HepG2 (cell line): ENCODE data around the gene CHPF. TPM values are rescaled to one million over a fixed set of nuclear protein-coding genes. Genes with fewer than 3 reads are reported as not detected.

Source experiments
- ATM ChIP-seq: fragments of 450-650 bp; IDR thresholded peaks from 2 replicates; pipeline ENCODE4 v1.7.1; 2017; ENCODE audit warnings: mild to moderate bottlenecking, borderline replicate concordance
- EEA1 ChIP-seq: sonication (generic); formaldehyde crosslinking; IDR thresholded peaks from 2 replicates; pipeline ENCODE4 v1.5.1; 2020; ENCODE audit warnings: mild to moderate bottlenecking, missing genetic modification reagents, borderline replicate concordance
- FOXP4 ChIP-seq: sonication (generic); formaldehyde crosslinking; IDR thresholded peaks from 2 replicates; pipeline ENCODE4 v1.4.0; 2020; ENCODE audit warnings: missing genetic modification reagents
- HDAC6 ChIP-seq: fragments of 200-600 bp; sonication (generic); IDR thresholded peaks from 2 replicates; pipeline ENCODE4 v1.7.0; 2017; ENCODE audit warnings: mild to moderate bottlenecking, antibody characterized with exemption, low read length, low read depth
- HMGXB4 ChIP-seq, 2 experiments: sonication (generic) in 1 of 2; formaldehyde crosslinking in 1 of 2; IDR thresholded peaks; 2 replicates each; pipeline versions ENCODE4 v1.4.0 to v1.6.1; 2018 to 2020; ENCODE audit warnings: missing genetic modification reagents in 2 of 2, borderline replicate concordance in 1 of 2, low read depth in 1 of 2, mild to moderate bottlenecking in 1 of 2, missing biosample characterization in 1 of 2
- MAFG ChIP-seq: sonication (generic); formaldehyde crosslinking; IDR thresholded peaks from 2 replicates; pipeline ENCODE4 v1.5.1; 2020; ENCODE audit warnings: mild to moderate bottlenecking, missing genetic modification reagents
- REST ChIP-seq, 2 experiments: IDR thresholded peaks; 2 replicates each; pipeline ENCODE4 v1.6.1; 2011 to 2012; ENCODE audit warnings: low read length in 2 of 2, borderline replicate concordance in 1 of 2, low read depth in 1 of 2, mild to moderate bottlenecking in 1 of 2, moderate library complexity in 1 of 2
- ZBTB2 ChIP-seq: sonication (generic); formaldehyde crosslinking; IDR thresholded peaks from 2 replicates; pipeline ENCODE4 v1.8.0; 2022; ENCODE audit warnings: low read depth, missing genetic modification reagents
- ZBTB25 ChIP-seq: IDR thresholded peaks from 2 replicates; pipeline ENCODE4 v1.6.1; 2018; ENCODE audit warnings: missing genetic modification reagents
- ZNF281 ChIP-seq: sonication (generic); formaldehyde crosslinking; IDR thresholded peaks from 2 replicates; pipeline ENCODE4 v1.4.0; 2020; ENCODE audit warnings: missing genetic modification reagents, borderline replicate concordance
- ZNF7 ChIP-seq: IDR thresholded peaks from 2 replicates; pipeline ENCODE4 v1.6.1; 2016; ENCODE audit warnings: missing biosample characterization, missing genetic modification reagents
- ZNF776 ChIP-seq: sonication (generic); formaldehyde crosslinking; IDR thresholded peaks from 2 replicates; pipeline ENCODE4 v1.4.0; 2020; ENCODE audit warnings: mild to moderate bottlenecking, missing genetic modification reagents
- polyA plus RNA-seq, 8 experiments: library from polyadenylated mRNA; depleted of rRNA in 3 of 8; stranded (reverse) in 7 of 8; unstranded in 1 of 8; fragments of >200 nt; fragmentation: Illumina TruSeq in 4 of 8; extraction: Trizol in 4 of 8; gene quantifications; 2 replicates each; pipeline versions ENCODE4 v1.2.1 to v1.2.3, GENCODE V29; 2011 to 2016; ENCODE audit warnings: low read depth in 4 of 8, missing spikeins in 1 of 8, mixed read lengths in 1 of 8; ENCODE audit not compliant: insufficient read depth in 1 of 8
- total RNA-seq, 5 experiments: library from RNA; depleted of rRNA; stranded (reverse); fragments of >200 nt; fragmentation: Illumina TruSeq; extraction: Trizol; gene quantifications; 2 replicates each; pipeline ENCODE4 v1.2.3, GENCODE V29; 2016; ENCODE audit warnings: low read depth in 1 of 5

The CHPF gene
- total and polyA plus RNA-seq, 2 of the 13 experiments (the other 11 are each of a cell fraction or from before 2014, with no cell fraction given) = 79.6 to 111 TPM

GRCh38 chr2:219576505-219577388 is 33.1 kb upstream of the CHPF start (continued):
- TF ChIP-seq FOXP4 (CRISPR knock-in tag) = peak; percentile 97
- TF ChIP-seq EEA1 (CRISPR knock-in tag) = no peak; the same call in 1 of the 2 replicates
- TF ChIP-seq ZBTB2 = peak; percentile 76; the same call in 1 of the 2 replicates
- no peak for TF ChIP-seq ZNF7 (CRISPR knock-in tag)
- TF ChIP-seq ZNF776 = peak; percentile 81; the same call in 1 of the 2 replicates
- peak; percentile 84 for TF ChIP-seq MAFG
- peak; percentile 86 to 89; a peak in 3 of 4 replicates for TF ChIP-seq HMGXB4 (CRISPR knock-in tag; IDR thresholded peaks at IDR 0.05; ENCODE audit: borderline replicate concordance in 1 of 2, low read depth in 1 of 2)
- peak in 1 of 2 experiments; percentile 77; a peak in 2 of 4 replicates for TF ChIP-seq REST (IDR thresholded peaks at IDR 0.05; ENCODE audit: borderline replicate concordance in 1 of 2, low read depth in 1 of 2, low read length in 2 of 2)
- peak; percentile 100 for TF ChIP-seq ZNF281
- peak; percentile 86; the same call in 1 of the 2 replicates for TF ChIP-seq ZBTB25 (CRISPR knock-in tag)
- no peak for TF ChIP-seq HDAC6
- TF ChIP-seq ATM = no peak
